Astrocyte (in vitro differentiated cells and primary cell): ENCODE measurements around the gene CAP1. TPM values are rescaled to one million over a fixed set of nuclear protein-coding genes. Genes with fewer than 3 reads are reported as not detected.
A peak's percentile ranks its signal among the peaks of the same experiment; 100 is the strongest.

Experiments
- DNase-seq: peaks from one replicate; pipeline ENCODE4 v3.0.0-alpha.2; 2010; ENCODE audit warnings: low read depth
- FAIRE-seq: peaks from 2 replicates; lab custom pipeline; 2011; peaks lifted over from hg19 to GRCh38; lab: Jason Lieb, UNC
- H2AFZ ChIP-seq: 2 replicates; pipeline ENCODE4 v1.6.0; 2012; ENCODE audit warnings: low read depth, low read length, inconsistent platforms
- H3K27ac ChIP-seq: 2 replicates; pipeline ENCODE4 v1.5.1; 2011; ENCODE audit warnings: low read depth, low read length, inconsistent platforms
- H3K27me3 ChIP-seq: 2 replicates; pipeline ENCODE4 v1.6.0; 2011; ENCODE audit warnings: low read length, inconsistent platforms; ENCODE audit not compliant: insufficient read depth
- H3K36me3 ChIP-seq: 2 replicates; pipeline ENCODE4 v1.5.1; 2011; ENCODE audit warnings: low read length, inconsistent platforms; ENCODE audit not compliant: insufficient read depth
- H3K4me1 ChIP-seq: 2 replicates; pipeline ENCODE4 v1.5.1; 2011; ENCODE audit warnings: low read length, inconsistent platforms; ENCODE audit not compliant: insufficient read depth
- H3K4me2 ChIP-seq: 2 replicates; pipeline ENCODE4 v1.6.0; 2012; ENCODE audit warnings: low read length, inconsistent platforms
- H3K4me3 ChIP-seq: 2 replicates; pipeline ENCODE4 v1.5.1; 2011; ENCODE audit warnings: low read depth, mild to moderate bottlenecking, low read length, inconsistent platforms; ENCODE audit not compliant: insufficient read depth
- H3K79me2 ChIP-seq: 2 replicates; pipeline ENCODE4 v1.6.0; 2012; ENCODE audit warnings: mild to moderate bottlenecking, low read length, inconsistent platforms; ENCODE audit not compliant: insufficient read depth
- H3K9ac ChIP-seq: 2 replicates; pipeline ENCODE4 v1.6.0; 2012; ENCODE audit warnings: mild to moderate bottlenecking, low read length, inconsistent platforms
- H3K9me3 ChIP-seq: 2 replicates; pipeline ENCODE4 v1.5.1; 2012; ENCODE audit warnings: low read depth, mild to moderate bottlenecking, low read length, inconsistent platforms; ENCODE audit not compliant: insufficient read depth
- H4K20me1 ChIP-seq: 2 replicates; pipeline ENCODE4 v1.6.0; 2012; ENCODE audit warnings: low read length, inconsistent platforms; ENCODE audit not compliant: insufficient read depth
- H3K27ac Mint-ChIP-seq: one replicate; pipeline ENCODE4 v1.8.0; 2021; ENCODE audit warnings: mild to moderate bottlenecking, mixed read lengths; ENCODE audit not compliant: unreplicated experiment
- H3K27me3 Mint-ChIP-seq: one replicate; pipeline ENCODE4 v1.8.0; 2021; ENCODE audit warnings: low read depth, mixed read lengths; ENCODE audit not compliant: unreplicated experiment
- H3K36me3 Mint-ChIP-seq: one replicate; pipeline ENCODE4 v1.8.0; 2021; ENCODE audit warnings: low read depth, mixed read lengths; ENCODE audit not compliant: unreplicated experiment
- H3K4me1 Mint-ChIP-seq: one replicate; pipeline ENCODE4 v1.8.0; 2021; ENCODE audit warnings: low read depth, mixed read lengths; ENCODE audit not compliant: unreplicated experiment
- H3K4me3 Mint-ChIP-seq: one replicate; pipeline ENCODE4 v1.8.0; 2021; ENCODE audit warnings: mild to moderate bottlenecking, moderate library complexity, mixed read lengths; ENCODE audit not compliant: unreplicated experiment
- H3K9me3 Mint-ChIP-seq: one replicate; pipeline ENCODE4 v1.8.0; 2021; ENCODE audit warnings: mild to moderate bottlenecking, mixed read lengths; ENCODE audit not compliant: unreplicated experiment
- CTCF ChIP-seq: IDR thresholded peaks from 2 replicates; pipeline ENCODE4 v1.5.1; 2011; ENCODE audit warnings: low read depth, mild to moderate bottlenecking, inconsistent platforms, low read length, moderate library complexity; ENCODE audit not compliant: insufficient read depth
- EZH2 ChIP-seq: IDR thresholded peaks from 2 replicates; pipeline ENCODE4 v1.6.1; 2012; ENCODE audit warnings: mild to moderate bottlenecking, low read length, inconsistent platforms; ENCODE audit not compliant: insufficient read depth
- total RNA-seq: library from RNA; stranded (reverse); gene quantifications from 2 replicates; pipeline ENCODE4 v1.2.1, GENCODE V29; 2021

The CAP1 gene
- total RNA-seq, 1 donor from 2014 or later: 930 TPM

DNA sequence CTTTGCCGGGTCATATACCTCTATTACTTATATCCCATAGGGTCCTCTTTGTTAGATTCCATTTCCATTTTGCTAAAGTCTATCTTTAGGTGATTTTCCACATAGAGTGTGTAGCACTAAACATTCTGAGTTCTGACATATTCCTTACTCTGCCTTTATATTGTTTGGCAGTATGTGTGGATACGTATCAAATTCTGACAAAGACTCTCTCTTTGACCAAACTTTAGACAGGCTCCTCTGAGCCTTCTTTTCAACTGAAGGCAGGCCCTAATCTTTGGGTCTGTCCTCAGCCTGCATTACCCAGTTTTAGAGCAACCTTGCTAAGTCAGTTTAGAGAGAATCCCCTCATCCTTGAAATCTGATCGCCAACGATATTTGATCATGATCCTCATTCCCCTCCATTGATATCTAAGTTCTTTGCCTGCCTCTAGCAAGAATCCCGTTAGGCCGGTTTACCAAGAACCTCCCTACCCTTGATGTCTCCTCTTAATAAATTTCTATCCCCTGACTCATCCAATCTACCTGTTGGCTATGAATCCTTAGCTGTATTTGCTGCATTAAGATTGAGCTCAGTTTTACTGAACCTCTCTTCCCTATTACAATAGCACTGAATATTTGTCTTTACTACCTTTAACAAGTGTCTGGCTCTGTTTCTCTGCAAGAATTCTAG, 66.9 kb downstream of the CAP1 start:
- TF ChIP-seq EZH2 (no peak), CTCF (no peak)
- no peaks in the 10 kb centered on the region for H3K79me2 ChIP-seq
- H3K9me3 Mint-ChIP-seq: peaks cover 21% of the 10 kb centered on the region
- H3K4me1 Mint-ChIP-seq: no peaks in the 10 kb centered on the region
- no peaks in the 10 kb centered on the region for H4K20me1 ChIP-seq
- H3K9ac ChIP-seq: no peak overlapping the region
- no peaks in the 10 kb centered on the region for H3K36me3 ChIP-seq
- H3K4me3 Mint-ChIP-seq: no peak overlapping the region
- peaks cover 2% of the 10 kb centered on the region for H3K27me3 ChIP-seq
- H3K27me3 Mint-ChIP-seq: peaks cover 19% of the 10 kb centered on the region
- FAIRE-seq: no peak
- H3K36me3 Mint-ChIP-seq: no peaks in the 10 kb centered on the region
- DNase-seq: no peak
- H3K4me2 ChIP-seq: no peak overlapping the region
- H3K9me3 ChIP-seq: peaks cover 5% of the 10 kb centered on the region
- no peak overlapping the region for H2AFZ ChIP-seq
- H3K4me3 ChIP-seq: no peak overlapping the region
- H3K4me1 ChIP-seq: no peaks in the 10 kb centered on the region
- no peak overlapping the region for H3K27ac ChIP-seq
- no peak overlapping the region for H3K27ac Mint-ChIP-seq

- Mint-ChIP-seq H3K27me3 (peaks cover 28% of the 10 kb centered on the region), H3K27ac (no peak overlapping the region), H3K4me1 (no peaks in the 10 kb centered on the region), H3K36me3 (no peaks in the 10 kb centered on the region), H3K4me3 (no peak overlapping the region), H3K9me3 (peaks cover 21% of the 10 kb centered on the region)
- H3K79me2 ChIP-seq: no peaks in the 10 kb centered on the region
- no peak overlapping the region for H3K27ac ChIP-seq
- no peaks in the 10 kb centered on the region for H3K4me1 ChIP-seq
- TF ChIP-seq CTCF (no peak), EZH2 (no peak)
- H3K4me2 ChIP-seq: no peak overlapping the region
- no peak for DNase-seq
- no peak overlapping the region for H3K9ac ChIP-seq
- no peaks in the 10 kb centered on the region for H4K20me1 ChIP-seq
- no peak for FAIRE-seq
- no peak overlapping the region for H2AFZ ChIP-seq
- no peak overlapping the region for H3K4me3 ChIP-seq
- H3K27me3 ChIP-seq: peaks cover 2% of the 10 kb centered on the region
- no peaks in the 10 kb centered on the region for H3K36me3 ChIP-seq
- H3K9me3 ChIP-seq: peaks cover 3% of the 10 kb centered on the region
Observed at GRCh38 chr1:40110389-40110788, 69.9 kb downstream of the CAP1 start.

DNA sequence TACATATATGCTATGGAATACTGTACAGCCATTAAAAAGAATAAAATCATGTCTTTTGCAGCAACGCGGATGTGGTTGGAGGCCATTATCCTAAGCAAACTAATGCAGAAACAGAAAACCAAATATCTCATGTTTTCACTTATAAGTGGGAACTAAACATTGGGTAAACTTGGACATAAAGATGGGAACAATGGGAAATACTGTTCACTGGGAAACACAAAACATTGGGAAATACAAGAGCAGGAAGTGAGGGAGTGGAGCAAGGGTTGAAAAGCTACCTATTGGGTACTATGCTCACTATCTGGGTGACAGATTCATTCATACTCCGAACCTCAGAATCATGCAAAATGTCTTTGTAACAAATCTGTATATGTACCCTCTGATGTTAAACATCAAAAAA, 73.9 kb downstream of the CAP1 start:
- H3K36me3 ChIP-seq: no peaks in the 10 kb centered on the region
- no peak overlapping the region for H3K4me3 Mint-ChIP-seq
- peaks cover 11% of the 10 kb centered on the region for H3K27me3 ChIP-seq
- H4K20me1 ChIP-seq: no peaks in the 10 kb centered on the region
- no peaks in the 10 kb centered on the region for H3K4me1 ChIP-seq
- no peaks in the 10 kb centered on the region for H3K79me2 ChIP-seq
- FAIRE-seq (peak; percentile 26), DNase-seq (no peak)
- peaks cover 3% of the 10 kb centered on the region for H3K9me3 ChIP-seq
- H3K4me1 Mint-ChIP-seq: no peaks in the 10 kb centered on the region
- no peak overlapping the region for H2AFZ ChIP-seq
- H3K4me3 ChIP-seq: no peak overlapping the region
- TF ChIP-seq CTCF (no peak), EZH2 (no peak)
- no peak overlapping the region for H3K4me2 ChIP-seq
- no peak overlapping the region for H3K27ac ChIP-seq
- H3K27me3 Mint-ChIP-seq: peaks cover 47% of the 10 kb centered on the region
- no peak overlapping the region for H3K9ac ChIP-seq
- H3K27ac Mint-ChIP-seq: no peak overlapping the region
- H3K36me3 Mint-ChIP-seq: no peaks in the 10 kb centered on the region
- H3K9me3 Mint-ChIP-seq: peaks cover 20% of the 10 kb centered on the region
